OCI-LY7 (cell line): ENCODE measurements around the gene COG8.

Experiments used
- EZH2phosphoT487 ChIP-seq: fragments of 200-600 bp; sonication (generic); IDR thresholded peaks from 2 replicates; pipeline ENCODE4 v1.6.1; 2018; ENCODE audit warnings: low read depth, borderline replicate concordance, mild to moderate bottlenecking, mixed run types, antibody characterized with exemption, low read length, moderate library complexity, mixed read lengths
- TF ChIP-seq, protein P1 (sequence below): fragments of 200-600 bp; sonication (generic); conservative IDR thresholded peaks from 2 replicates; pipeline ENCODE4 v1.5.1; 2014; ENCODE audit warnings: mild to moderate bottlenecking, antibody characterized with exemption, low read length, moderate library complexity, mixed read lengths

GRCh38 chr16:69329369-69330285 is 9.7 kb downstream of the COG8 start:
- no peak for TF ChIP-seq EZH2phosphoT487
- TF ChIP-seq, protein P1, sequence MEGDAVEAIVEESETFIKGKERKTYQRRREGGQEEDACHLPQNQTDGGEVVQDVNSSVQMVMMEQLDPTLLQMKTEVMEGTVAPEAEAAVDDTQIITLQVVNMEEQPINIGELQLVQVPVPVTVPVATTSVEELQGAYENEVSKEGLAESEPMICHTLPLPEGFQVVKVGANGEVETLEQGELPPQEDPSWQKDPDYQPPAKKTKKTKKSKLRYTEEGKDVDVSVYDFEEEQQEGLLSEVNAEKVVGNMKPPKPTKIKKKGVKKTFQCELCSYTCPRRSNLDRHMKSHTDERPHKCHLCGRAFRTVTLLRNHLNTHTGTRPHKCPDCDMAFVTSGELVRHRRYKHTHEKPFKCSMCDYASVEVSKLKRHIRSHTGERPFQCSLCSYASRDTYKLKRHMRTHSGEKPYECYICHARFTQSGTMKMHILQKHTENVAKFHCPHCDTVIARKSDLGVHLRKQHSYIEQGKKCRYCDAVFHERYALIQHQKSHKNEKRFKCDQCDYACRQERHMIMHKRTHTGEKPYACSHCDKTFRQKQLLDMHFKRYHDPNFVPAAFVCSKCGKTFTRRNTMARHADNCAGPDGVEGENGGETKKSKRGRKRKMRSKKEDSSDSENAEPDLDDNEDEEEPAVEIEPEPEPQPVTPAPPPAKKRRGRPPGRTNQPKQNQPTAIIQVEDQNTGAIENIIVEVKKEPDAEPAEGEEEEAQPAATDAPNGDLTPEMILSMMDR = no peak
